Tibial nerve (tissue), 4 donors: ENCODE results near the gene GNB1L.

Experiments used
- CTCF ChIP-seq, 5 experiments: fragments of 200-600 bp in 3 of 5; fragments of 450-650 bp in 2 of 5; sonication (generic) in 3 of 5; IDR thresholded peaks; one replicate each; pipeline ENCODE4 v1.5.1; 2016 to 2019; ENCODE audit warnings: antibody characterized with exemption in 5 of 5, mild to moderate bottlenecking in 3 of 5, moderate library complexity in 2 of 5
- EP300 ChIP-seq, 2 donors: sonication (generic); formaldehyde crosslinking; IDR thresholded peaks; one replicate each; pipeline ENCODE4 v1.6.1; 2017; ENCODE audit warnings: antibody characterized with exemption in 2 of 2, mild to moderate bottlenecking in 1 of 2
- POLR2A ChIP-seq, 2 donors: fragments of 450-650 bp; IDR thresholded peaks; one replicate each; pipeline ENCODE4 v1.6.1; 2017; ENCODE audit warnings: antibody characterized with exemption in 2 of 2, mild to moderate bottlenecking in 2 of 2, moderate library complexity in 2 of 2

- no peak for TF ChIP-seq CTCF (IDR thresholded peaks at IDR 0.05)
- TF ChIP-seq POLR2A (IDR thresholded peaks at IDR 0.05), result no peak
- no peak for TF ChIP-seq EP300 (IDR thresholded peaks at IDR 0.05)
Observed at GRCh38 chr22:19766240-19766510, 88.5 kb downstream of the GNB1L start.
